Naive thymus-derived CD4-positive, alpha-beta T cell (primary cell): ENCODE measurements around the gene SLC12A8. TPM values are rescaled to one million over a fixed set of nuclear protein-coding genes. Genes with fewer than 3 reads are reported as not detected.

Experiments
- ATAC-seq: fragments of 150-1000 bp; cut with Tn5 transposase; 2 replicates; pipeline ENCODE4 v1.10.0; 2021; ENCODE audit warnings: mild to moderate bottlenecking, moderate library complexity
- CTCF ChIA-PET: fragments of 350-600 bp; sonication (Branson Sonifier 250); formaldehyde crosslinking; loops from one replicate; lab custom pipeline; 2021; ENCODE audit warnings: antibody characterized with exemption; lab: Charles Lee
- POLR2A ChIA-PET: fragments of 350-600 bp; sonication (Branson Sonifier 250); formaldehyde crosslinking; loops from one replicate; lab custom pipeline; 2021; ENCODE audit warnings: antibody characterized with exemption, inconsistent platforms; lab: Charles Lee
- DNase-seq, 9 donors: peaks; one replicate each; pipeline versions ENCODE4 v3.0.0 to v3.0.0-alpha.2; 2020 to 2022; ENCODE audit warnings: mixed read lengths in 1 of 9
- H3K27ac ChIP-seq: one replicate; pipeline ENCODE4 v1.7.0; 2013; ENCODE audit warnings: mild to moderate bottlenecking, low read depth, low read length, moderate library complexity
- H3K27me3 ChIP-seq, 2 donors: one replicate each; pipeline ENCODE4 v1.7.0; 2013; ENCODE audit warnings: low read length in 2 of 2, mild to moderate bottlenecking in 2 of 2, moderate library complexity in 2 of 2; ENCODE audit not compliant: control insufficient read depth in 2 of 2, insufficient read depth in 2 of 2
- H3K36me3 ChIP-seq, 3 experiments: 1 replicate in 2 of 3; 2 replicates in 1 of 3; pipeline ENCODE4 v1.7.0; 2013; ENCODE audit warnings: low read length in 3 of 3, mild to moderate bottlenecking in 3 of 3, moderate library complexity in 1 of 3; ENCODE audit not compliant: insufficient read depth in 3 of 3, control insufficient read depth in 2 of 3
- H3K4me1 ChIP-seq, 2 donors: one replicate each; pipeline ENCODE4 v1.7.0; 2013; ENCODE audit warnings: low read length in 2 of 2, mild to moderate bottlenecking in 2 of 2, moderate library complexity in 1 of 2; ENCODE audit not compliant: control insufficient read depth in 2 of 2, insufficient read depth in 2 of 2
- H3K4me3 ChIP-seq: 2 replicates; pipeline ENCODE4 v1.7.0; 2013; ENCODE audit warnings: mild to moderate bottlenecking, low read length
- H3K9me3 ChIP-seq, 3 experiments: 1 replicate in 2 of 3; 2 replicates in 1 of 3; pipeline ENCODE4 v1.7.0; 2013; ENCODE audit warnings: low read length in 3 of 3; ENCODE audit not compliant: control insufficient read depth in 2 of 3
- H3K27ac Mint-ChIP-seq, 9 donors: one replicate each; pipeline ENCODE4 v1.8.0; 2020 to 2022; ENCODE audit warnings: mixed read lengths in 9 of 9, mild to moderate bottlenecking in 8 of 9, moderate library complexity in 5 of 9, inconsistent platforms in 2 of 9
- H3K27me3 Mint-ChIP-seq, 5 donors: one replicate each; pipeline ENCODE4 v1.8.0; 2021 to 2022; ENCODE audit warnings: mixed read lengths in 5 of 5, mild to moderate bottlenecking in 1 of 5
- H3K36me3 Mint-ChIP-seq, 5 donors: one replicate each; pipeline ENCODE4 v1.8.0; 2020 to 2022; ENCODE audit warnings: mixed read lengths in 5 of 5, mild to moderate bottlenecking in 3 of 5, inconsistent platforms in 1 of 5
- H3K4me1 Mint-ChIP-seq, 7 donors: one replicate each; pipeline ENCODE4 v1.8.0; 2020 to 2022; ENCODE audit warnings: mixed read lengths in 7 of 7, mild to moderate bottlenecking in 3 of 7, inconsistent platforms in 1 of 7
- H3K4me3 Mint-ChIP-seq, 10 donors: one replicate each; pipeline ENCODE4 v1.8.0; 2020 to 2022; ENCODE audit warnings: mild to moderate bottlenecking in 10 of 10, mixed read lengths in 10 of 10, moderate library complexity in 6 of 10, inconsistent platforms in 2 of 10
- H3K9me3 Mint-ChIP-seq, 11 donors: one replicate each; pipeline ENCODE4 v1.8.0; 2020 to 2022; ENCODE audit warnings: mixed read lengths in 11 of 11, mild to moderate bottlenecking in 4 of 11, inconsistent platforms in 1 of 11, moderate library complexity in 1 of 11
- intact Hi-C, 2 donors: fragments of 100-400 bp; cut with micrococcal nuclease; formaldehyde crosslinking; loops; one replicate each; pipeline ENCODE4 v1.15.1; 2023
- polyA plus RNA-seq, 2 donors: library from polyadenylated mRNA; unstranded; fragments of 300-500 nt; fragmentation: Illumina TruSeq; gene quantifications; one replicate each; pipeline ENCODE4 v1.2.3, GENCODE V29; 2021
- total RNA-seq, 6 experiments: library from RNA in 5 of 6; stranded (reverse) in 5 of 6; gene quantifications; 1 replicate in 5 of 6; 2 replicates in 1 of 6; pipeline ENCODE4 v1.2.3 and lab custom pipeline; 2021 to 2026

The SLC12A8 gene
- total and polyA plus RNA-seq, 7 experiments from 2014 or later: 0.12 to 1.1 (median 0.66) TPM; not detected in 1

DNA sequence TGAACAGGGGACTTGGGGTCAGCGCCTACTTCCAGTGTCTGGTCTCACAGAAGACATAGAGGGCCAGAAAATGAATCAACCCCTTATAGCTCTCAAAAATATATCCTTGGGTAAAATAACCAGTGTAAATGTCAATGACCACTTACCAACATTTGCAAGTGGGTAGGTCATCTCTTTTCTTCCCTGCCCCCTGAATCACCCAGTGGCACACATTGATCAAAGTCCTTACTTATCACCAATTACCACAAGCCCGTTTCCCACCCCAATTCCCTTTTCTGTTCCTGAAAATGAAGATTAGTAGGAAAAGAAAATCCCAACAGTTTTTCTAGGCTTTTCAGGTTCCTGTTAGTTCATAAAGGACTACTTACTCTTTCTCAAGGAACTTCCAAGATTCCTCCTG, 86.2 kb downstream of the SLC12A8 start:
- ATAC-seq (no peak), DNase-seq (no peak)
- Mint-ChIP-seq H3K9me3 (no peaks in the 10 kb centered on the region), H3K36me3 (peaks cover 0 to 4% (median 0%) of the 10 kb centered on the region in 5 donors), H3K4me1 (peaks cover 7 to 58% (median 22%) of the 10 kb centered on the region in 7 donors), H3K27ac (peak overlapping the region in 5 of 9 donors; percentile 4 to 66 (median 14)), H3K27me3 (peaks cover 0 to 18% (median 0%) of the 10 kb centered on the region in 5 donors), H3K4me3 (peak overlapping the region in 1 of 10 donors; percentile 40)
- ChIA-PET POLR2A (interaction anchor here (1.4 kb wide), 1 partner anchor 14 kb away, joined by 3 read pairs; no protein-coding TSS in a partner anchor), CTCF (no interaction called here)
- H3K27me3 ChIP-seq: no peaks in the 10 kb centered on the region
- H3K9me3 ChIP-seq: no peaks in the 10 kb centered on the region
- H3K27ac ChIP-seq: no peak overlapping the region
- peaks cover under 1 to 12% of the 10 kb centered on the region in 2 donors for H3K4me1 ChIP-seq
- H3K4me3 ChIP-seq: no peak overlapping the region
- intact Hi-C loops: loop anchor here in 1 of 2 donors (5.0 kb wide), 1 partner anchor 74 kb away; no protein-coding TSS in a partner anchor
- no peaks in the 10 kb centered on the region for H3K36me3 ChIP-seq

DNA sequence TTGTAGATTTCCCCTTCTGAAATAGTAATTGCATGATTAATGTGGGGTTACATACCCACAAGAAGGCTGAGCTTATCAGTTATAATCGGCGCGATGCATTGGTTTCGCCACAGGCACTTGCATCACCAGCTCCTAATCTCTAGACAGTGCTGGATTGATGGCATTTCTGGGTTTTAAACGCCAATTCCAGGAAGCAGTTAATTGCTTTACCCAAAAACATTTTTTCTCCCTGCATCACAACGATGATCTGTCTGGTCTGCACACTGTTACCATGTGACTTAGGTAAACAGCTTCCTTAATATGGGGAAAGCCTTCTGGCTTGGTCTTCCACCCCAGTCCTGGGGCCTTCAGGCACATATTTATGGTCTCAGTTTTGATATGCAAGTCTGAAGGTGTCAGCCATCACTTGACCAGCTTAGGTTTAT, 86.7 kb downstream of the SLC12A8 start:
- Mint-ChIP-seq H3K36me3 (peaks cover 0 to 4% (median 0%) of the 10 kb centered on the region in 5 donors), H3K4me3 (peak overlapping the region in 1 of 10 donors; percentile 40), H3K27ac (peak overlapping the region in 5 of 9 donors; percentile 4 to 66 (median 9)), H3K27me3 (peaks cover 0 to 18% (median 0%) of the 10 kb centered on the region in 5 donors), H3K9me3 (no peaks in the 10 kb centered on the region), H3K4me1 (peaks cover 12 to 63% (median 27%) of the 10 kb centered on the region in 7 donors)
- peaks cover 5 to 17% of the 10 kb centered on the region in 2 donors for H3K4me1 ChIP-seq
- DNase-seq: no peak
- ATAC-seq: peak; percentile 73
- no peaks in the 10 kb centered on the region for H3K36me3 ChIP-seq
- CTCF ChIA-PET: no interaction called here
- no peaks in the 10 kb centered on the region for H3K27me3 ChIP-seq
- H3K4me3 ChIP-seq: no peak overlapping the region
- intact Hi-C loops: loop anchor here in 1 of 2 donors (1.0 to 5.0 kb wide), 2 partner anchors 15 to 74 kb away; no protein-coding TSS in a partner anchor
- POLR2A ChIA-PET: interaction anchor here (0.5 to 1.4 kb wide), 2 partner anchors 15 to 281 kb away, joined by 3 to 4 read pairs; no protein-coding TSS in a partner anchor
- H3K27ac ChIP-seq: no peak overlapping the region
- no peaks in the 10 kb centered on the region for H3K9me3 ChIP-seq

DNA sequence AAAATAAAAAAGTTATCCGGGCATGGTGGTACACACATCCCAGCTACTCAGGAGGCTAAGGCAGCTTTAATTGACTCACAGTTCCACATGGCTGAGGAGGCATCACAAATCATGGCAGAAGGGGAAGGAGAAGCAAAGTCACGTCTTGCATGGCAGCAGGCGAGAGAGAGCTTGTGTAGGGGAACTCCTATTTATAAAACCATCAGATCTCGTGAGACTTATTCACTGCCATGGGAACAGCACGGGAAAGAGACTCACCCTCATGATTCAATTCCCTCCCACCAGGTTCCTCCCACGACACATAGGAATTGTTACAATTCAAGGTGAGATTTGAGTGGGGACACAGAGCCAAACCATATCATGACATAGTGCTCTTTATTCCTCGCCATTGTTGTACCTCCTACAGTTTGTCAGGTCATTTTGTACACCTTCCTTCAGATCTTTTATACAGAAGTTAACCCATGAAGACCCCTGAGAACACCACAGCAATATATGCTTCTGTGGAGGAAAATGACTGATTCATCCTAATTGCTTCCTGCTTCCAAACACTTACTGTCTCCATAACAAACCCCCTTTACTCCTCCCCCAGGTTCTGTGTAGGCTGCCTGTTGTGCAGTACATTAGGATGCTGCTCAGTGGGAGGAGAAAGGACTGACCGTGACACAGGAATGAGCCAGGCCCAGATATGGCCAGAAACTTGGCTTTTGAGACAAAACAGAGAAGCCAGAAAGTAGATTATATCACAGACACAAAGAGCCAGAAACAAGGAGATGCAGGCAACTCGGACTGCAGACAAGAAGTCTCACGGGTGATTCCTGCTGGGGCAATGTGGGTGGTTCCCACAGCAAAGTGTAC, 88.9 kb downstream of the SLC12A8 start:
- ChIA-PET CTCF (interaction anchor here (0.7 kb wide), 1 partner anchor 143 kb away, joined by 5 read pairs; no protein-coding TSS in a partner anchor), POLR2A (no interaction called here)
- Histone ChIP-seq H3K27me3 (no peaks in the 10 kb centered on the region), H3K9me3 (no peaks in the 10 kb centered on the region), H3K27ac (no peak overlapping the region), H3K4me1 (peaks cover 23 to 38% of the 10 kb centered on the region in 2 donors), H3K36me3 (no peaks in the 10 kb centered on the region), H3K4me3 (no peak overlapping the region)
- Mint-ChIP-seq H3K4me1 (peaks cover 22 to 61% (median 40%) of the 10 kb centered on the region in 7 donors), H3K27me3 (peaks cover 0 to 17% (median 0%) of the 10 kb centered on the region in 5 donors), H3K36me3 (peaks cover 0 to 4% (median 0%) of the 10 kb centered on the region in 5 donors), H3K4me3 (no peak overlapping the region), H3K9me3 (no peaks in the 10 kb centered on the region), H3K27ac (no peak overlapping the region)
- no peak for ATAC-seq
- intact Hi-C loops: no loop called here
- no peak for DNase-seq

DNA sequence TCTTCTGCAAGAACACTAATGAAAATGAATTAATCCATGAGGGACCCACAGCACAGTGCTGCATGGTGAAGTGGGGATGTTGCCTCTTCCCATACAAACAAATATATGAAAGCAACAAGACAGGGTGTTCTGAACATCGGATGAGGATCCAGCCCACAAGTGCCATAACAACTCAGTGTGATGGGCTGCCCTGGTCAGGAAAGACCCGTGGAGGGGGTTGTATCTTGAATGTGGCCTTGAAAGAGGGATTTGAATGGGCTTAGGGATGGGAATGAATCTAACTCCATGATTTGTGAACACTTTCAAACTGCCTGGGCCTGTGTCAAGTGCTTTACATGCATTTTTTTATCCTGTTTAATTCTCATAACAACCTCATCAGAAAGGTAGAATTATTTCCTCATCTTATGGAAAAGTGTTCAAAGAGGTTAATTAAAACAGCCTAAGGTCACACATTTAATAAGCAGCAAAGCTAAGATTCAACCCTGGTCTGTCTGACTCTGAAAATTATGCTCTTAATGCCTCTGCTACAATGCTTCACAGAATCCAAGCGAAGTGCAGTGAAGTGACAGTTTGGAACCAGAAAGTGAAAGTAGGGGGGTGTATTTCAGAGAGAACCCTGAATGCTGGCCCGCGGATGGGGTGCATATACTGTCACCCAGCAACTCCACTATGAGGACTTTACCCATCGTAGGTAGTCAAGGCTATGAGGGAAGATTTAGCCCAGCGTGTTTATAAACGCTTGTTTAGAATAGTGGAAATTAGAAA, 91.1 kb downstream of the SLC12A8 start:
- Mint-ChIP-seq H3K27me3 (peaks cover 0 to 11% (median 0%) of the 10 kb centered on the region in 5 donors), H3K36me3 (peaks cover 0 to 2% (median 0%) of the 10 kb centered on the region in 5 donors), H3K27ac (peak overlapping the region; percentile 2 to 87 (median 61)), H3K4me3 (peak overlapping the region; percentile 62 to 77 (median 70)), H3K9me3 (peaks cover 0 to 2% (median 0%) of the 10 kb centered on the region in 11 donors), H3K4me1 (peaks cover 22 to 57% (median 40%) of the 10 kb centered on the region in 7 donors)
- ChIA-PET CTCF (interaction anchor here (0.8 kb wide), 1 partner anchor 126 kb away, joined by 3 read pairs; no protein-coding TSS in a partner anchor), POLR2A (no interaction called here)
- DNase-seq (peak in 5 of 9 donors; percentile 29 to 57 (median 45)), ATAC-seq (peak; percentile 67)
- Histone ChIP-seq H3K27ac (no peak overlapping the region), H3K27me3 (no peaks in the 10 kb centered on the region), H3K36me3 (no peaks in the 10 kb centered on the region), H3K4me1 (peaks cover 23 to 44% of the 10 kb centered on the region in 2 donors), H3K4me3 (peak overlapping the region; percentile 2), H3K9me3 (no peaks in the 10 kb centered on the region)
- intact Hi-C loops: loop anchor here (1.0 to 2.0 kb wide), 3 partner anchors 19 to 69 kb away; no protein-coding TSS in a partner anchor

DNA sequence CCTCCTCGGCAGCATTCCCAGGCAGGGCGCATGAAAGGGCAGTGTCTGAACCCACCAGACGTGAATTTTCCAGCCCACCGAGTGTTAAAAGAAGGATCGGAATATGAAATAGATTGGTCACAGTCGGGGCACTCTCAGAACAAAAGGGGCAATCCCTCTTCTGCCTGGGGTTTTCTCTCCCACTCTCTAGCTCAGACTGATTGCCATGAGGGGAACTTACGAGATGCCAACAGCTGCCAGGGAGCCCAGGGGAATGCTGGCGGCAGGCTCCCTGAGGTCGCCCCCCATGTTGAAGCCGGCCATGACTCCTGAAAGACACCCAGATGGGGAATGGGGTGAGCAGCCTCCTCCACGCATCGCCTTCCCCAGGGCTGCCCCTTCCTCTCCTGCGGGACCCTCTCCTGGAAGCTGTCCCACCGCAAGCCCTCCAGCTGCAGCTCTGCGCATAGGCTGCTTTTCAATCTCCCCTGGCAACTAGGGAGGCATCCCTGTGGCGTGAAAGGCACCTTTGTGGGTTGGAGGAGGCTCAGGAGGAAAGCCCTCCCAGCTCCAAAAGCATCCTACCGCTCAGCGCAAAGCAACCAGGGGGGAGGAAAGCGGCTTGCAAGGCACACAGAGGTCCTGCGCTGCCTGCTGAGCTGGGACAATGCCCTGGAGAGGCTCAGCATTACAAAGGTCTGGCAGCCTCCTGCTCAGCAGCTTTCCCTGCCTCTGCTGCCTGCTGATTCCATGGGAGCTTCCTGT, 92.0 kb downstream of the SLC12A8 start:
- intact Hi-C loops: loop anchor here (1.0 to 2.0 kb wide), 3 partner anchors 20 to 68 kb away; no protein-coding TSS in a partner anchor
- ATAC-seq: no peak

More for the DNA sequence above, 92.0 kb downstream of the SLC12A8 start:
- Histone ChIP-seq H3K27ac (no peak overlapping the region), H3K4me3 (no peak overlapping the region), H3K4me1 (peaks cover 23 to 44% of the 10 kb centered on the region in 2 donors), H3K36me3 (no peaks in the 10 kb centered on the region), H3K27me3 (no peaks in the 10 kb centered on the region), H3K9me3 (no peaks in the 10 kb centered on the region)
- H3K27ac Mint-ChIP-seq: peak overlapping the region in 8 of 9 donors; percentile 30 to 87 (median 60)
- H3K4me3 Mint-ChIP-seq: peak overlapping the region in 7 of 10 donors; percentile 62 to 75 (median 70)
- DNase-seq: no peak
- H3K4me1 Mint-ChIP-seq: peaks cover 22 to 55% (median 34%) of the 10 kb centered on the region in 7 donors
- ChIA-PET POLR2A (interaction anchor here (1.1 kb wide), 1 partner anchor 68 kb away, joined by 3 read pairs; no protein-coding TSS in a partner anchor), CTCF (interaction anchor here (0.8 kb wide), 1 partner anchor 126 kb away, joined by 3 read pairs; no protein-coding TSS in a partner anchor)
- peaks cover 0 to 11% (median 0%) of the 10 kb centered on the region in 5 donors for H3K27me3 Mint-ChIP-seq
- H3K9me3 Mint-ChIP-seq: peaks cover 0 to 2% (median 0%) of the 10 kb centered on the region in 11 donors
- peaks cover 0 to 2% (median 0%) of the 10 kb centered on the region in 5 donors for H3K36me3 Mint-ChIP-seq
